Mesangial cell (primary cell): ENCODE results near the gene UHMK1. TPM values are rescaled to one million over a fixed set of nuclear protein-coding genes. Genes with fewer than 3 reads are reported as not detected.

Experiments used
- total RNA-seq: library from RNA; depleted of rRNA; stranded (reverse); fragments of >200 nt; gene quantifications from 2 replicates; pipeline ENCODE4 v1.2.3, GENCODE V29; 2015

Gene UHMK1
- 24.6 and 26.9 TPM in 2 replicates for total RNA-seq

DNA sequence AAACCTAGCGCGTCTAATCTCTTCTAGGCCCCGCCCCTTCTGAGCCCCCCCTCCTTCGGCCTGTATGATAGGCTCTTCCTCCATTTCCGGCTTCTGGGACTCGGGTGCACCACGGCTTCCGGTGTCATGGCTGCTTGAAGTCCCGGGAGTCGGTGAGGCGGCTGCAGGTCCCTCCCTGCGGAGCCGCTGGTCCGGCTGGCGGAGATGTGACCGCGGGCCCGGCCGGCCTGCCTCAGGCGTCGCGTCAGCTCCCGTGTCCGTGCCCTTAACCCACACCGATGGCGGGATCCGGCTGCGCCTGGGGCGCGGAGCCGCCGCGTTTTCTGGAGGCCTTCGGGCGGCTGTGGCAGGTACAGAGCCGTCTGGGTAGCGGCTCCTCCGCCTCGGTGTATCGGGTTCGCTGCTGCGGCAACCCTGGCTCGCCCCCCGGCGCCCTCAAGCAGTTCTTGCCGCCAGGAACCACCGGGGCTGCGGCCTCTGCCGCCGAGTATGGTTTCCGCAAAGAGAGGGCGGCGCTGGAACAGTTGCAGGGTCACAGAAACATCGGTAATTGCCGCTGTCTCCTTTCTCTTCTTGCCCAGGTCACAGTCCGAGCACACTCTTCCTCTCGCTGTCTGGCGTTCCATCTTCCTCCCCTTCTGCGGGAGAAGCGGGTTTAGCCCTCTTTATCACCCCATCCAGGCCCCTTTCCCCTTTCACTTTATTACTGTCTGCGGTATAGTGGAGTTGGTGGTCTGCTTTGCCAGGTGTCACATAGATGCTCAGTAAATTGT lies at the start of gene UHMK1:
UHMK1 (plus strand) TSS at position 96 of the 773 bp plus-strand sequence; CDS start at position 279, 183 bp downstream.

DNA sequence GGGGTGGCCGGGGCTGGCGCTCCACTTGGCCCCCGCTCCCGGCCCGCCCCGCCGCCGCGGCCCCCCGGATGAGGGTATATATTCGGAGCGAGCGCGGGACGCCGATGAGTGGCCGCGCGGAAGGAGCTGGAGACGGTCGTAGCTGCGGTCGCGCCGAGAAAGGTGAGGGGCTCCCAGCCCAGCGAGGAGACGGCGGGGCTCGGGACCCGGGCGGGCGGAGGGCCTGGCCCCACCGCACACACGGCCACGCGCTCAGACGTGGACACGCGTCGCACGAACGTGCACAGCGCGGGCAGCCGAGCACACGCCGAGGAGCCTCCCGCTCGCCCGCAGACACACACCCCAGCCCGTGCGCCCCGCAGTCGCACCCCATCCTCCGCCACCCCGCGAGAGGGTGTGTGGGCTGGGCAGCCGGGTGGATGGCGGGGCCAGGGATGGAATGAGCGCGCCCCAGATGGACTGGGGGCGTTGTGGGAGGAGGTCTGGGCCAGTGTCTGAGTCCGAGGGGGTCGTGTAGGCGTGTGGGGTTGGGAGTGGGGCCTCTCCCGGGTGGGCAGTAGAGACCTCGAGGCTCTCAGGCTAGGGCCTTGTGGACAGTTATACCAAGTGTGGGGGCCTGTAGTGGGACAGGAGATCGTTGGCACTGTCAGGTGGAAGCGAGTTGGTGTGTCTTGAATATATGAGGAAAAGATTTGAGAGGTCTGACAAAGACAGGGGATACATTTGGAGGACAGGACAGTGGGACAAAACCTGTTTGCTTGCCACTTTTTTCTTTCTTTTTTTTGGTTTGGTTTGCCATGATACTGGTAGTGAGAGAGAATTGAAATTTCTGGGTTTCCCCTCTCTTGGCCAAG lies 64.2 kb downstream of the UHMK1 start, which contains the start of gene UAP1:
UAP1 (plus strand) TSS at position 107 of the 854 bp plus-strand sequence. CDS start 4,347 bp downstream, outside the sequence.

Other genes with a start within 250 kb of the UHMK1 start
- not detected in 2 replicates for gene SPATA46, start 121.0 kb upstream of the UHMK1 start, total RNA-seq
- 0.33 and 2.0 TPM in 2 replicates for gene C1orf226, start 116.1 kb upstream of the UHMK1 start, total RNA-seq
- not detected in 2 replicates for gene SH2D1B, start 85.7 kb upstream of the UHMK1 start, total RNA-seq
- 19.8 and 57.8 TPM in 2 replicates for gene UAP1, start 63.9 kb downstream of the UHMK1 start, total RNA-seq
- 4.6 and 11.5 TPM in 2 replicates for gene DDR2, start 134.6 kb downstream of the UHMK1 start, total RNA-seq